ENCODE measurements around the gene UBE2J2.

UBE2J2 gene

GRCh38 chr1:1221887-1222574 is 51.6 kb downstream of the UBE2J2 start:
- ATAC-seq, result no peak
- TF ChIP-seq PATZ1 (CRISPR knock-in tag; IDR thresholded peaks at IDR 0.05; ENCODE audit: borderline replicate concordance) (no peak), BACH2 (CRISPR knock-in tag; IDR thresholded peaks at IDR 0.05; ENCODE audit: borderline replicate concordance) (no peak), ARNTL (CRISPR knock-in tag; IDR thresholded peaks at IDR 0.05; ENCODE audit: borderline replicate concordance, low read depth) (no peak), ESRRG (CRISPR knock-in tag; IDR thresholded peaks at IDR 0.05) (no peak), TOX (CRISPR knock-in tag; IDR thresholded peaks at IDR 0.05; ENCODE audit: borderline replicate concordance) (no peak), OSR1 (CRISPR knock-in tag; IDR thresholded peaks at IDR 0.05) (no peak), SNAI2 (CRISPR knock-in tag; IDR thresholded peaks at IDR 0.05) (no peak), ZNF565 (CRISPR knock-in tag; conservative IDR thresholded peaks at IDR 0.05; ENCODE audit: low read depth) (no peak), ZNF8 (CRISPR knock-in tag; IDR thresholded peaks at IDR 0.05) (no peak), ZFP3 (CRISPR knock-in tag; IDR thresholded peaks at IDR 0.05) (no peak), CSDC2 (CRISPR knock-in tag; IDR thresholded peaks at IDR 0.05) (no peak), TSHZ2 (CRISPR knock-in tag; IDR thresholded peaks at IDR 0.05) (no peak)
- TF ChIP-seq, protein P1, sequence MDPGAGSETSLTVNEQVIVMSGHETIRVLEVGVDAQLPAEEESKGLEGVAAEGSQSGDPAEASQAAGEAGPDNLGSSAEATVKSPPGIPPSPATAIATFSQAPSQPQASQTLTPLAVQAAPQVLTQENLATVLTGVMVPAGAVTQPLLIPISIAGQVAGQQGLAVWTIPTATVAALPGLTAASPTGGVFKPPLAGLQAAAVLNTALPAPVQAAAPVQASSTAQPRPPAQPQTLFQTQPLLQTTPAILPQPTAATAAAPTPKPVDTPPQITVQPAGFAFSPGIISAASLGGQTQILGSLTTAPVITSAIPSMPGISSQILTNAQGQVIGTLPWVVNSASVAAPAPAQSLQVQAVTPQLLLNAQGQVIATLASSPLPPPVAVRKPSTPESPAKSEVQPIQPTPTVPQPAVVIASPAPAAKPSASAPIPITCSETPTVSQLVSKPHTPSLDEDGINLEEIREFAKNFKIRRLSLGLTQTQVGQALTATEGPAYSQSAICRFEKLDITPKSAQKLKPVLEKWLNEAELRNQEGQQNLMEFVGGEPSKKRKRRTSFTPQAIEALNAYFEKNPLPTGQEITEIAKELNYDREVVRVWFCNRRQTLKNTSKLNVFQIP (CRISPR knock-in tag; IDR thresholded peaks at IDR 0.05; ENCODE audit: borderline replicate concordance, low read depth), result no peak

DNA sequence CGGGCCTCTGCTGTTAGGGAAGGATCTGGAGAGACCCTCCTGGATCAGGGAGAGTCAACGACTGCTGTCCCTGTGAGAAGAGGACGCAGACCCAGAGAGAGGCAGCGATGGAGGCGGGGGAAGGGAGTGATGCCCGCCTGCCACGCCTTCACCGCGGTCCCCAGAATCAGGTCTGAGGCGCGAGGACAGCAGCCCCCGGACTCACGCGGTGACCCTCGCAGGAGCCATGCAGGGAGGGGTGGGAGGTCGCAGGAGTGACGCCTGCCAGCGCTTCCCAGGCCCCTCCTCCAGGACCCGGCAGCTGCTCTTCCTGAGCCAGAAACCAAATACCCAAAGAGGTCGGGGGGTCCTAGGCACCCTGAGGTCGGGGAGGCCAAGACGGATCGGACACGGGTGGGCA is 53.5 kb downstream of the UBE2J2 start:
- no peak for ATAC-seq
- TF ChIP-seq ZNF565 (CRISPR knock-in tag; conservative IDR thresholded peaks at IDR 0.05; ENCODE audit: low read depth) (no peak), CSDC2 (CRISPR knock-in tag; IDR thresholded peaks at IDR 0.05) (no peak), PATZ1 (CRISPR knock-in tag; IDR thresholded peaks at IDR 0.05; ENCODE audit: borderline replicate concordance) (no peak), BACH2 (CRISPR knock-in tag; IDR thresholded peaks at IDR 0.05; ENCODE audit: borderline replicate concordance) (no peak), ISL1 (CRISPR knock-in tag; IDR thresholded peaks at IDR 0.05) (no peak), GLIS3 (CRISPR knock-in tag; IDR thresholded peaks at IDR 0.05) (no peak), CSRNP3 (CRISPR knock-in tag; IDR thresholded peaks at IDR 0.05) (no peak), TOX (CRISPR knock-in tag; IDR thresholded peaks at IDR 0.05; ENCODE audit: borderline replicate concordance) (no peak), ZNF8 (CRISPR knock-in tag; IDR thresholded peaks at IDR 0.05) (no peak), OSR1 (CRISPR knock-in tag; IDR thresholded peaks at IDR 0.05) (no peak), SNAI2 (CRISPR knock-in tag; IDR thresholded peaks at IDR 0.05) (no peak), TCF4 (CRISPR knock-in tag; IDR thresholded peaks at IDR 0.05; ENCODE audit: borderline replicate concordance) (no peak), PPARA (CRISPR knock-in tag; IDR thresholded peaks at IDR 0.05; ENCODE audit: borderline replicate concordance) (no peak), ZFP3 (CRISPR knock-in tag; IDR thresholded peaks at IDR 0.05) (no peak)
- TF ChIP-seq, protein P1 (CRISPR knock-in tag; IDR thresholded peaks at IDR 0.05; ENCODE audit: borderline replicate concordance, low read depth), result no peak

Measured in SK-N-SH treated with all-trans-retinoic acid at 6 μM for 48 hours (cell line).